H9 (cell line): ENCODE data around the gene SHISA3. TPM values are rescaled to one million over a fixed set of nuclear protein-coding genes. Genes with fewer than 3 reads are reported as not detected.

Experiments used
- DNase-seq: peaks from one replicate; pipeline ENCODE4 v3.0.0-alpha.2; 2017
- H2AFZ ChIP-seq: one replicate; pipeline ENCODE4 v1.6.1; 2013; ENCODE audit warnings: mild to moderate bottlenecking, low read length, control low read depth, moderate library complexity
- H2AK5ac ChIP-seq: 2 replicates; pipeline ENCODE4 v1.6.1; 2013; ENCODE audit warnings: low read length, control low read depth, mixed read lengths; ENCODE audit not compliant: insufficient read length
- H2BK120ac ChIP-seq: one replicate; pipeline ENCODE4 v1.6.1; 2013; ENCODE audit warnings: low read depth, mild to moderate bottlenecking, low read length, control low read depth, inconsistent platforms; ENCODE audit not compliant: poor library complexity, severe bottlenecking
- H2BK12ac ChIP-seq: 2 replicates; pipeline ENCODE4 v1.6.1; 2013; ENCODE audit warnings: low read length, control low read depth, mixed read lengths, low read depth; ENCODE audit not compliant: insufficient read length
- H2BK15ac ChIP-seq: 2 replicates; pipeline ENCODE4 v1.6.1; 2013; ENCODE audit warnings: low read depth, low read length, control low read depth
- H2BK20ac ChIP-seq: one replicate; pipeline ENCODE4 v1.6.1; 2013; ENCODE audit warnings: low read depth, mild to moderate bottlenecking, low read length, control low read depth, inconsistent platforms; ENCODE audit not compliant: poor library complexity, severe bottlenecking
- H2BK5ac ChIP-seq: 2 replicates; pipeline ENCODE4 v1.6.1; 2013; ENCODE audit warnings: low read length, control low read depth, mixed read lengths; ENCODE audit not compliant: insufficient read length
- H3K14ac ChIP-seq: 2 replicates; pipeline ENCODE4 v1.6.1; 2013; ENCODE audit warnings: low read length, control low read depth; ENCODE audit not compliant: insufficient read depth
- H3K18ac ChIP-seq: 2 replicates; pipeline ENCODE4 v1.6.1; 2013; ENCODE audit warnings: low read depth, mild to moderate bottlenecking, mixed read lengths, low read length, control low read depth; ENCODE audit not compliant: insufficient read length
- H3K23ac ChIP-seq: 2 replicates; pipeline ENCODE4 v1.6.1; 2013; ENCODE audit warnings: low read length, control low read depth, mixed read lengths, low read depth; ENCODE audit not compliant: insufficient read length
- H3K23me2 ChIP-seq: 2 replicates; pipeline ENCODE4 v1.6.1; 2013; ENCODE audit warnings: low read depth, mild to moderate bottlenecking, mixed read lengths, low read length, control low read depth; ENCODE audit not compliant: insufficient read length, poor library complexity, severe bottlenecking
- H3K27ac ChIP-seq: 2 replicates; pipeline ENCODE4 v1.5.1; 2013; ENCODE audit warnings: low read length, control low read depth, mixed read lengths, low read depth; ENCODE audit not compliant: insufficient read length
- H3K27me3 ChIP-seq: 2 replicates; pipeline ENCODE4 v1.6.1; 2013; ENCODE audit warnings: low read length, control low read depth, inconsistent platforms; ENCODE audit not compliant: insufficient read depth
- H3K4ac ChIP-seq: 2 replicates; pipeline ENCODE4 v1.6.1; 2013; ENCODE audit warnings: low read depth, mild to moderate bottlenecking, control low read depth, inconsistent platforms, low read length, moderate library complexity
- H3K4me1 ChIP-seq: 2 replicates; pipeline ENCODE4 v1.6.1; 2013; ENCODE audit warnings: low read length, control low read depth, inconsistent platforms; ENCODE audit not compliant: insufficient read depth
- H3K4me2 ChIP-seq: 2 replicates; pipeline ENCODE4 v1.6.1; 2013; ENCODE audit warnings: low read length, control low read depth, mixed read lengths; ENCODE audit not compliant: insufficient read length, insufficient read depth
- H3K56ac ChIP-seq: 2 replicates; pipeline ENCODE4 v1.6.1; 2013; ENCODE audit warnings: low read depth, mild to moderate bottlenecking, mixed read lengths, low read length, control low read depth; ENCODE audit not compliant: insufficient read length
- H3K79me1 ChIP-seq: 2 replicates; pipeline ENCODE4 v1.6.1; 2013; ENCODE audit warnings: low read depth, mild to moderate bottlenecking, moderate library complexity, low read length, control low read depth, inconsistent platforms; ENCODE audit not compliant: insufficient read depth, poor library complexity, severe bottlenecking
- H3K79me2 ChIP-seq: 2 replicates; pipeline ENCODE4 v1.6.1; 2013; ENCODE audit warnings: low read length, control low read depth, inconsistent platforms; ENCODE audit not compliant: insufficient read depth
- H3K9ac ChIP-seq: 2 replicates; pipeline ENCODE4 v1.6.1; 2013; ENCODE audit warnings: low read length, control low read depth, mixed read lengths; ENCODE audit not compliant: insufficient read length; ENCODE audit errors: extremely low read depth
- H3K9me3 ChIP-seq: one replicate; pipeline ENCODE4 v1.6.1; 2013; ENCODE audit warnings: low read depth, low read length, inconsistent platforms; ENCODE audit not compliant: control insufficient read depth
- H3T11ph ChIP-seq: one replicate; pipeline ENCODE4 v1.6.1; 2013; ENCODE audit warnings: mild to moderate bottlenecking, low read length, control low read depth, inconsistent platforms
- H4K20me1 ChIP-seq: one replicate; pipeline ENCODE4 v1.6.1; 2013; ENCODE audit not compliant: control insufficient read depth, insufficient read length, insufficient read depth
- H4K5ac ChIP-seq: 2 replicates; pipeline ENCODE4 v1.6.1; 2013; ENCODE audit warnings: low read depth, mild to moderate bottlenecking, mixed read lengths, low read length, control low read depth; ENCODE audit not compliant: insufficient read length
- H4K8ac ChIP-seq: replicated peaks from 2 replicates; pipeline ENCODE4 v1.6.1; 2013; ENCODE audit warnings: low read length, control low read depth, mixed read lengths, low read depth; ENCODE audit not compliant: insufficient read length
- H4K91ac ChIP-seq: 2 replicates; pipeline ENCODE4 v1.6.1; 2013; ENCODE audit warnings: low read depth, mild to moderate bottlenecking, moderate library complexity, mixed read lengths, low read length, control low read depth; ENCODE audit not compliant: insufficient read length
- H3K27ac Mint-ChIP-seq, 3 experiments: 2 replicates in 2 of 3; 3 replicates in 1 of 3; pipeline ENCODE4 v1.8.0; 2020 to 2021; ENCODE audit warnings: mixed read lengths in 3 of 3, mild to moderate bottlenecking in 1 of 3, moderate library complexity in 1 of 3
- H3K27me3 Mint-ChIP-seq: 2 replicates; pipeline ENCODE4 v1.8.0; 2021; ENCODE audit warnings: low read depth, mild to moderate bottlenecking, moderate library complexity, mixed read lengths
- H3K36me3 Mint-ChIP-seq, 3 experiments: 2 replicates in 2 of 3; 3 replicates in 1 of 3; pipeline ENCODE4 v1.8.0; 2020 to 2021; ENCODE audit warnings: low read depth in 3 of 3, mixed read lengths in 3 of 3; ENCODE audit not compliant: insufficient read depth in 1 of 3
- H3K4me1 Mint-ChIP-seq, 2 experiments: 2 replicates each; pipeline ENCODE4 v1.8.0; 2020; ENCODE audit warnings: mixed read lengths in 2 of 2
- H3K4me3 Mint-ChIP-seq, 2 experiments: 2 replicates in 1 of 2; 3 replicates in 1 of 2; pipeline ENCODE4 v1.8.0; 2020 to 2021; ENCODE audit warnings: mild to moderate bottlenecking in 2 of 2, mixed read lengths in 2 of 2, moderate library complexity in 1 of 2
- H3K9me3 Mint-ChIP-seq, 2 experiments: 2 replicates in 1 of 2; 3 replicates in 1 of 2; pipeline ENCODE4 v1.8.0; 2020; ENCODE audit warnings: mild to moderate bottlenecking in 2 of 2, mixed read lengths in 2 of 2, moderate library complexity in 1 of 2
- WGBS: extraction: QIAGEN DNeasy Blood & Tissue Kit; methylation state at CpG from one replicate; pipeline ENCODE4 v1.1.7; 2013; ENCODE audit warnings: missing lambda C conversion rate, low lambda C conversion rate, mixed read lengths; ENCODE audit not compliant: insufficient read length; ENCODE audit errors: extremely low coverage; 5-methylcytosine and 5-hydroxymethylcytosine counted together
- total RNA-seq: library from RNA; stranded (reverse); gene quantifications from 2 replicates; pipeline ENCODE4 v1.2.1, GENCODE V29; 2021
- TF ChIP-seq, protein P1 (sequence below): fragments of 200-600 bp; sonication (generic); conservative IDR thresholded peaks from 3 replicates; pipeline ENCODE4 v1.8.0; 2021; ENCODE audit warnings: antibody characterized with exemption, mild to moderate bottlenecking

The SHISA3 gene
- total RNA-seq, 1 experiment from 2014 or later: 1.7 TPM

DNA sequence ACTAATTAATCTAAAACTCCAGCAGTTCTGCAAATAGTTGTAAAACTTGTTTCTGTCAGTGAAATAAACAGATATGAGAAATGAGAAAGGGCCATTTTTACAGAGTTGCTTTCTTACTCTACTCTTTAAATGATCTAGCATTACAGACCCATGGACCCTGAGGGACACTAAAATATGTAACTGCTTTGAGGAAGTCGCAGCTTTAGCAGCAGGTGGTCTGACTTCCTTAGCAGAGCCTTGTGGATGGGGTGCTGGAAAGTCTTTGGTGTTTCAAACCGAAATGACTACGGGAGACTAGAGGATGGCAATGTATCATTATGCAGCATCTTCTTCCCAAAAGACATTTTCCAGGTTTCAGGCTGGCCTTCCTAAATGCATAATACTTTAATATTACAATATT, 18.7 kb downstream of the SHISA3 start:
- H4K91ac ChIP-seq: no peak overlapping the region
- no peaks in the 10 kb centered on the region for H3K23me2 ChIP-seq
- no CpG with 5 or more reads among the region's 3 CpGs for WGBS
- H3K9me3 ChIP-seq: no peaks in the 10 kb centered on the region
- no peak overlapping the region for H2BK20ac ChIP-seq
- H3K36me3 Mint-ChIP-seq: peaks cover 2 to 3% (median 3%) of the 10 kb centered on the region in 3 experiments; a peak in 3 of 7 replicates
- no peak overlapping the region for H3K9ac ChIP-seq
- no peak overlapping the region for H2BK15ac ChIP-seq
- no peak overlapping the region for H3K27ac Mint-ChIP-seq
- H2BK5ac ChIP-seq: no peak overlapping the region
- no peak overlapping the region for H2BK12ac ChIP-seq
- no peaks in the 10 kb centered on the region for H3K27me3 ChIP-seq
- H4K5ac ChIP-seq: no peak overlapping the region
- H3K4me3 Mint-ChIP-seq: no peak overlapping the region
- no peaks in the 10 kb centered on the region; the same call in 1 of the 2 replicates for H3K4me1 ChIP-seq
- H4K8ac ChIP-seq: no peak overlapping the region
- no peaks in the 10 kb centered on the region for H4K20me1 ChIP-seq
- H3K23ac ChIP-seq: no peak overlapping the region
- no peak overlapping the region for H3K4me2 ChIP-seq
- TF ChIP-seq, protein P1, sequence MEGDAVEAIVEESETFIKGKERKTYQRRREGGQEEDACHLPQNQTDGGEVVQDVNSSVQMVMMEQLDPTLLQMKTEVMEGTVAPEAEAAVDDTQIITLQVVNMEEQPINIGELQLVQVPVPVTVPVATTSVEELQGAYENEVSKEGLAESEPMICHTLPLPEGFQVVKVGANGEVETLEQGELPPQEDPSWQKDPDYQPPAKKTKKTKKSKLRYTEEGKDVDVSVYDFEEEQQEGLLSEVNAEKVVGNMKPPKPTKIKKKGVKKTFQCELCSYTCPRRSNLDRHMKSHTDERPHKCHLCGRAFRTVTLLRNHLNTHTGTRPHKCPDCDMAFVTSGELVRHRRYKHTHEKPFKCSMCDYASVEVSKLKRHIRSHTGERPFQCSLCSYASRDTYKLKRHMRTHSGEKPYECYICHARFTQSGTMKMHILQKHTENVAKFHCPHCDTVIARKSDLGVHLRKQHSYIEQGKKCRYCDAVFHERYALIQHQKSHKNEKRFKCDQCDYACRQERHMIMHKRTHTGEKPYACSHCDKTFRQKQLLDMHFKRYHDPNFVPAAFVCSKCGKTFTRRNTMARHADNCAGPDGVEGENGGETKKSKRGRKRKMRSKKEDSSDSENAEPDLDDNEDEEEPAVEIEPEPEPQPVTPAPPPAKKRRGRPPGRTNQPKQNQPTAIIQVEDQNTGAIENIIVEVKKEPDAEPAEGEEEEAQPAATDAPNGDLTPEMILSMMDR: no peak
- H2AFZ ChIP-seq: no peak overlapping the region
- H3K56ac ChIP-seq: no peak overlapping the region
- no peak overlapping the region for H2BK120ac ChIP-seq
- H3K4ac ChIP-seq: no peak overlapping the region
- H3K79me1 ChIP-seq: no peaks in the 10 kb centered on the region
- H3T11ph ChIP-seq: no peak overlapping the region
- H3K27me3 Mint-ChIP-seq: peaks cover 31% of the 10 kb centered on the region
- H3K9me3 Mint-ChIP-seq: no peaks in the 10 kb centered on the region
- H3K18ac ChIP-seq: no peak overlapping the region
- no peak for DNase-seq
- H3K4me1 Mint-ChIP-seq: peaks cover 17 to 20% of the 10 kb centered on the region in 2 experiments
- no peaks in the 10 kb centered on the region for H3K79me2 ChIP-seq
- H3K14ac ChIP-seq: no peak overlapping the region
- no peak overlapping the region for H3K27ac ChIP-seq
- H2AK5ac ChIP-seq: no peak overlapping the region
